BLaER1 treated with 17β-estradiol and CSF1 and Interleukin-3, amounts not matched to agents 10 nM and 100 nM (cell line): ENCODE results near the gene CDK10.

Source experiments
- H3K27ac ChIP-seq, 11 experiments: shearing (Covaris generic); formaldehyde crosslinking; 2 replicates each; pipeline ENCODE4 v1.8.1; 2022
- H3K27me3 ChIP-seq, 11 experiments: shearing (Covaris generic); formaldehyde crosslinking; 2 replicates each; pipeline ENCODE4 v1.8.1; 2022
- H3K36me3 ChIP-seq, 11 experiments: shearing (Covaris generic); formaldehyde crosslinking; 2 replicates each; pipeline ENCODE4 v1.8.1; 2022
- H3K4me1 ChIP-seq, 10 experiments: shearing (Covaris generic); formaldehyde crosslinking; 2 replicates each; pipeline ENCODE4 v1.8.1; 2022
- H3K4me2 ChIP-seq, 11 experiments: shearing (Covaris generic); formaldehyde crosslinking; 2 replicates each; pipeline ENCODE4 v1.8.1; 2022
- H3K4me3 ChIP-seq, 10 experiments: shearing (Covaris generic); formaldehyde crosslinking; 2 replicates each; pipeline ENCODE4 v1.8.1; 2022
- H3K9ac ChIP-seq, 11 experiments: shearing (Covaris generic); formaldehyde crosslinking; 2 replicates each; pipeline ENCODE4 v1.8.1; 2022
- H3K9me3 ChIP-seq, 11 experiments: shearing (Covaris generic); formaldehyde crosslinking; replicated peaks in 1 of 11; 2 replicates each; pipeline ENCODE4 v1.8.1; 2022
- H4K20me1 ChIP-seq, 11 experiments: shearing (Covaris generic); formaldehyde crosslinking; 2 replicates each; pipeline ENCODE4 v1.8.1; 2022
- Cebpa-rat ChIP-seq, 11 experiments: shearing (Covaris generic); IDR thresholded peaks; 2 replicates each; pipeline ENCODE4 v1.8.1; 2022

Gene CDK10

GRCh38 chr16:89742948-89743347 is 56.5 kb downstream of the CDK10 start:
- Histone ChIP-seq H3K27me3 (no peaks in the 10 kb centered on the region), H3K36me3 (peaks cover 29 to 100% (median 98%) of the 10 kb centered on the region in 11 experiments), H3K4me1 (peaks cover 0 to 11% (median 2%) of the 10 kb centered on the region in 10 experiments; a peak in 12 of 20 replicates), H3K4me2 (no peak overlapping the region), H3K9ac (peak overlapping the region in 5 of 11 experiments; percentile 2 to 23 (median 4); a peak in 4 of 22 replicates), H3K9me3 (no peaks in the 10 kb centered on the region), H3K27ac (no peak overlapping the region), H4K20me1 (peaks cover 0 to 90% (median 47%) of the 10 kb centered on the region in 11 experiments; a peak in 20 of 22 replicates), H3K4me3 (no peak overlapping the region)
- TF ChIP-seq Cebpa-rat (IDR thresholded peaks at IDR 0.05): no peak

- no peak overlapping the region for H3K4me2 ChIP-seq
- H3K9ac ChIP-seq: peak overlapping the region in 1 of 11 experiments; percentile 18; a peak in 1 of 22 replicates
- peaks cover 5 to 20% (median 7%) of the 10 kb centered on the region in 10 experiments; a peak in 17 of 20 replicates for H3K4me1 ChIP-seq
- peaks cover 11 to 100% (median 98%) of the 10 kb centered on the region in 11 experiments for H3K36me3 ChIP-seq
- no peak overlapping the region for H3K4me3 ChIP-seq
- peaks cover 0 to 71% (median 34%) of the 10 kb centered on the region in 11 experiments; a peak in 18 of 22 replicates for H4K20me1 ChIP-seq
- H3K27me3 ChIP-seq: no peaks in the 10 kb centered on the region
- H3K27ac ChIP-seq: no peak overlapping the region
- no peak for TF ChIP-seq Cebpa-rat (IDR thresholded peaks at IDR 0.05)
- no peaks in the 10 kb centered on the region for H3K9me3 ChIP-seq
Measured at GRCh38 chr16:89744813-89745212, 58.3 kb downstream of the CDK10 start.
